Mesodermal cell (in vitro differentiated cells): ENCODE results near the gene TMEM243.
"Not testable (repeated sequence)": the region's sequence is repeated elsewhere in the genome, so short reads cannot be mapped to it uniquely, and the experiment has no call there.

Experiments
- H3K27ac ChIP-seq: 2 replicates; pipeline ENCODE4 v1.7.0; 2013; ENCODE audit warnings: mild to moderate bottlenecking, low read depth, low read length, moderate library complexity; ENCODE audit not compliant: severe bottlenecking
- H3K36me3 ChIP-seq: 2 replicates; pipeline ENCODE4 v1.7.1; 2013; ENCODE audit warnings: mild to moderate bottlenecking, low read length, moderate library complexity; ENCODE audit not compliant: control insufficient read depth, insufficient read depth
- H3K4me1 ChIP-seq: one replicate; pipeline ENCODE4 v1.7.1; 2013; ENCODE audit warnings: mild to moderate bottlenecking, low read length; ENCODE audit not compliant: insufficient read depth, control insufficient read depth, poor library complexity, severe bottlenecking
- H3K4me3 ChIP-seq: 2 replicates; pipeline ENCODE4 v1.7.0; 2013; ENCODE audit warnings: low read length, control low read depth, mild to moderate bottlenecking; ENCODE audit not compliant: insufficient read depth, poor library complexity, severe bottlenecking; ENCODE audit errors: extremely low read depth
- H3K9me3 ChIP-seq: 2 replicates; pipeline ENCODE4 v1.7.1; 2013; ENCODE audit warnings: mild to moderate bottlenecking, low read length, moderate library complexity; ENCODE audit not compliant: control insufficient read depth
- WGBS, 2 experiments: methylation state at CpG; one replicate each; pipeline ENCODE4 v1.1.5; 2013; ENCODE audit warnings: missing lambda C conversion rate in 2 of 2; ENCODE audit not compliant: insufficient coverage in 2 of 2; 5-methylcytosine and 5-hydroxymethylcytosine counted together

Gene TMEM243

GRCh38 chr7:87210506-87210905 lies 9.0 kb downstream of the TMEM243 start:
- Histone ChIP-seq H3K27ac (no peak overlapping the region), H3K9me3 (peaks cover 23% of the 10 kb centered on the region), H3K4me3 (no peak overlapping the region), H3K4me1 (peaks cover 5% of the 10 kb centered on the region), H3K36me3 (peaks cover 72% of the 10 kb centered on the region)
- 85 to 90% methylated on average over 2 to 3 of the region's 3 CpGs for WGBS, 2 experiments

GRCh38 chr7:87209295-87209924 lies 10.1 kb downstream of the TMEM243 start:
- Histone ChIP-seq H3K36me3 (peaks cover 73% of the 10 kb centered on the region), H3K4me1 (peaks cover 5% of the 10 kb centered on the region)
- 90 to 92% methylated on average over 18 of the region's 18 CpGs for WGBS, 2 experiments

GRCh38 chr7:87206361-87206760 lies 13.2 kb downstream of the TMEM243 start:
- Histone ChIP-seq H3K27ac (no peak overlapping the region), H3K36me3 (peaks cover 82% of the 10 kb centered on the region), H3K9me3 (peaks cover 50% of the 10 kb centered on the region), H3K4me3 (no peak overlapping the region), H3K4me1 (no peaks in the 10 kb centered on the region)
- 100% methylated on average over 1 of the region's 1 CpG; no CpG with 5 or more reads in 1 of the 2 experiments for WGBS, 2 experiments

More at GRCh38 chr7:87209295-87209924, 10.1 kb downstream of the TMEM243 start:
- H3K27ac ChIP-seq, result no peak overlapping the region
- H3K4me3 ChIP-seq, result no peak overlapping the region
- peaks cover 31% of the 10 kb centered on the region for H3K9me3 ChIP-seq

- Histone ChIP-seq H3K36me3 (peaks cover 83% of the 10 kb centered on the region), H3K9me3 (peaks cover 44% of the 10 kb centered on the region)
- WGBS, 2 experiments, result 100% methylated on average over 2 of the region's 3 CpGs; no CpG with 5 or more reads in 1 of the 2 experiments
- H3K4me1 ChIP-seq, H3K4me3 ChIP-seq, H3K27ac ChIP-seq: not testable (repeated sequence)
Measured at GRCh38 chr7:87205701-87206100, 13.8 kb downstream of the TMEM243 start.

- H3K36me3 ChIP-seq, result peaks cover 83% of the 10 kb centered on the region
- H3K27ac ChIP-seq, result no peak overlapping the region
- H3K9me3 ChIP-seq, result peaks cover 41% of the 10 kb centered on the region
- 79 to 80% methylated on average over 2 to 3 of the region's 3 CpGs for WGBS, 2 experiments
- H3K4me1 ChIP-seq, result no peaks in the 10 kb centered on the region
- H3K4me3 ChIP-seq, result no peak overlapping the region
Measured at GRCh38 chr7:87204933-87205332, 14.6 kb downstream of the TMEM243 start.

- not testable (repeated sequence) for H3K4me1 ChIP-seq, H3K4me3 ChIP-seq, H3K27ac ChIP-seq
- peaks cover 86% of the 10 kb centered on the region for H3K36me3 ChIP-seq
- 100% methylated on average over 1 of the region's 4 CpGs for WGBS, 2 experiments
- peaks cover 41% of the 10 kb centered on the region for H3K9me3 ChIP-seq
Measured at GRCh38 chr7:87203929-87204328, 15.6 kb downstream of the TMEM243 start.

DNA sequence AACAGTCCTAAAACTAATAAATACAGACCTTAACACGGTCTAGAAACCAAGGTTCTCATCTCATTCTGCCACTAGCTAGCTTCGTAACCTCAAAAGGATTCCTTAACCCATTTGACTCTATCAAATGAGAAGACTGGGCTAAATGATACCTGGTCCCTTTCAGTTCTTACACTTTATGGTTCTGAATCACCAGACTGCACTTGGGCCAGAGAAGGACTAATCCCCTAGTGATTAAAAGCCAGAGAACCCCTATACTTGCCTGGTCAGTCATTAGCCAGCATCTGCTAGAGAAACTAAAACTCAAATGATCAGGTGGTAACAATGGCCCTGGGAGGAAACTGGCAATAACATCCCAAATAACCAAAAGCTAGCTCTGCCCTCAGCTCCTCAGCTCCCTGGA lies 16.8 kb downstream of the TMEM243 start:
- 95 to 100% methylated on average over 2 of the region's 2 CpGs for WGBS, 2 experiments
- H3K4me3 ChIP-seq, result no peak overlapping the region
- peaks cover 41% of the 10 kb centered on the region for H3K9me3 ChIP-seq
- H3K4me1 ChIP-seq, result no peaks in the 10 kb centered on the region
- no peak overlapping the region for H3K27ac ChIP-seq
- H3K36me3 ChIP-seq, result peaks cover 85% of the 10 kb centered on the region

GRCh38 chr7:87202208-87202607 lies 17.3 kb downstream of the TMEM243 start:
- Histone ChIP-seq H3K4me3 (no peak overlapping the region), H3K27ac (no peak overlapping the region), H3K4me1 (no peaks in the 10 kb centered on the region), H3K36me3 (peaks cover 87% of the 10 kb centered on the region), H3K9me3 (peaks cover 41% of the 10 kb centered on the region)
- WGBS, 2 experiments, result 93 to 100% methylated on average over 1 of the region's 1 CpG

DNA sequence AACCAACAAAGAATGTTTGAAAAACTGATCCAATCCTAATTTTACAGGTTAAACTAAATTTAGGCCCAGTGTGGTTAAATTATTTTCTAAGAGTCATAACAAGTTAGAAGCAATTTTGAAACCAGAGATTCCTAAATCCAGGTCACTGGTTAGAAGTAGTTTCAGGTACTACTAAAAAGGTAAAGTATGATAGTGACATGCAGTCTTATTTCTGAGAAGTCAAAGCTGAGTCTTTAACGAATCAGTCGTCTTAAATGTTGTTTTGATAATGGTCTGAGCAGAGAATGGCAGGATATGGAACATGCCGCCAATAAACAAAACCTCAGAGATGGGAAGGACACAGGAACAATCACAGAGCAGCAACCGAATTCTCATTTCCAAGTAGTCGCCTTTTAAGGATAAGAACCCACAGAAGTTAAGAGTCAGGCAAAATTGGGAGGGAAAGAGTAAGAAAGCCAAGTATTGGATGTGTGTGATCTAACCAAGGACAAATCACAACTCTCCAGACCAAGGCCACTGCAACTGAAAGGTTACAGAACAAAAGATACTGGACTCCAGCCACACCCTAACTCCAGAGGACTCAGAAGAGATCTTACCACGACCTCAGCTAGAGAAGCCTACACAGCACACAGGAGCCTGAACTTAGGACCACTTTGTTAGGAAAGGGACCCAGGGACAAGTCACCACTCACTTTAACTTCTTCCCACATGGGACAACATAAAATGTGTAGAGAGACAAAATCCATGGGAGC lies 19.7 kb downstream of the TMEM243 start:
- Histone ChIP-seq H3K9me3 (peaks cover 24% of the 10 kb centered on the region), H3K27ac (no peak overlapping the region), H3K4me3 (no peak overlapping the region), H3K4me1 (no peaks in the 10 kb centered on the region), H3K36me3 (peaks cover 95% of the 10 kb centered on the region)
- WGBS, 2 experiments, result 93 to 97% methylated on average over 5 to 6 of the region's 6 CpGs

DNA sequence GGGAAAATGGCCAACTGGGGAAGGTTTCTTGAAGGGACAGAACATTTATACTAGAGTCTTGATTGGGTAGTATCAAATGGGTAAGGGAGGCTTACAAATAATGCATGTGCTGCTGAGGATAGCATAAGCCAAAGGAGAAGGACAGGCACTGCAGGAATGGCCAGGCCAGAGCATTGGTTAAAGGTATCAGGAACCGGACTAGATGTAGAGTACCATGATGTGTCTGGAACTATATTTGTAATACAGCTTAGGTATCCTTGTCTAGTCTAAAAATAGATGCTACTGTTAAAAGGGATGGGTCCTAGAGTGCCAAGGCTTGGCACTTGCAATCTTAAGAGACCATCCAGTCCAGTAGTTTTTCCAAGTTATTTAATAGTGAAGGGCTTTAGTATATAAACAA lies 20.3 kb downstream of the TMEM243 start:
- Histone ChIP-seq H3K9me3 (peaks cover 18% of the 10 kb centered on the region), H3K36me3 (peaks cover 95% of the 10 kb centered on the region), H3K4me3 (no peak overlapping the region), H3K27ac (no peak overlapping the region), H3K4me1 (no peaks in the 10 kb centered on the region)
- 86 to 100% methylated on average over 1 of the region's 1 CpG for WGBS, 2 experiments

DNA sequence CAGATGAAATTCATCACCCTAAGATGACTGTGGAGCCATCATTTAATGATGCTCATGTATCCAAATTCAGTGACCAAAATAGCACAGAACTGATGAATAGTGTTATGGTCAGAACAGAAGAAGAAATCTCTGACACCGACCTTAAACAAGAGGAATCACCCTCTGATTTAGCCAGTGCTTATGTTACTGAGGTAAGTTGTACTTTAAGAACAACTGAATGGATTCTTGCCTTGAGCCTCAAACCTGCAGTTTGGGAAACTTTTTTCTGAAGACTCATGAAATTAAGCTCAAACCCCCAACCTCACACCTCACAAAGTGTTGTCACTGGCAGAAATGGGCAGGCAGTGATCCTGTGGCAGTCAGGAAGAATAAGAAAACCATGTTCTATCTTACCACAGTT lies 25.6 kb downstream of the TMEM243 start:
- H3K9me3 ChIP-seq, result no peaks in the 10 kb centered on the region
- no peak overlapping the region for H3K27ac ChIP-seq
- 100% methylated on average over 1 of the region's 1 CpG; no CpG with 5 or more reads in 1 of the 2 experiments for WGBS, 2 experiments
- H3K4me1 ChIP-seq, result no peaks in the 10 kb centered on the region
- peaks cover 88% of the 10 kb centered on the region for H3K36me3 ChIP-seq
- H3K4me3 ChIP-seq, result no peak overlapping the region
